Hippocampal formation (tissue), 2 donors: ENCODE measurements around the gene SULT2B1.
"Not testable (repeated sequence)": the region's sequence is repeated elsewhere in the genome, so short reads cannot be mapped to it uniquely, and the experiment has no call there.

Experiments
- DNase-seq, 2 donors: peaks; one replicate each; lab custom pipeline; 2025; lab: John Stamatoyannopoulos, UW

The SULT2B1 gene

GRCh38 chr19:48529156-48529555, 22.8 kb upstream of the SULT2B1 start:
- DNase-seq: no peak

- DNase-seq: no peak
These were observed 21.8 kb upstream of the SULT2B1 start for GRCh38 chr19:48530066-48530720.

- DNase-seq: no peak
These were observed 21.2 kb upstream of the SULT2B1 start for GRCh38 chr19:48530770-48531169.

GRCh38 chr19:48533770-48534169, 18.2 kb upstream of the SULT2B1 start:
- DNase-seq: no peak

GRCh38 chr19:48537541-48537940, 14.4 kb upstream of the SULT2B1 start:
- no peak for DNase-seq

- DNase-seq: not testable (repeated sequence)
These were observed 13.9 kb upstream of the SULT2B1 start for GRCh38 chr19:48538057-48538456.

GRCh38 chr19:48539503-48540096, 12.4 kb upstream of the SULT2B1 start:
- DNase-seq: no peak

- no peak for DNase-seq
These were observed 11.9 kb upstream of the SULT2B1 start for GRCh38 chr19:48540110-48540509.

GRCh38 chr19:48541813-48542212, 10.2 kb upstream of the SULT2B1 start:
- DNase-seq: no peak

- no peak for DNase-seq
These were observed 8.8 kb upstream of the SULT2B1 start for GRCh38 chr19:48543121-48543710.

- no peak for DNase-seq
These were observed 6.9 kb upstream of the SULT2B1 start for GRCh38 chr19:48544856-48545750.

- DNase-seq: no peak
These were observed 4.2 kb upstream of the SULT2B1 start for GRCh38 chr19:48547722-48548121.

GRCh38 chr19:48548253-48548911, 3.6 kb upstream of the SULT2B1 start:
- DNase-seq: no peak

GRCh38 chr19:48549380-48549779, 2.6 kb upstream of the SULT2B1 start:
- DNase-seq: no peak

GRCh38 chr19:48552406-48553322, 692 bp downstream of the SULT2B1 start:
- no peak for DNase-seq

- DNase-seq: no peak
These were observed 1.9 kb downstream of the SULT2B1 start for GRCh38 chr19:48553676-48554384.

GRCh38 chr19:48554385-48555091, 2.6 kb downstream of the SULT2B1 start:
- DNase-seq: no peak

- no peak for DNase-seq
These were observed 4.2 kb downstream of the SULT2B1 start for GRCh38 chr19:48556163-48556562.

- DNase-seq: no peak
These were observed 4.9 kb downstream of the SULT2B1 start for GRCh38 chr19:48556825-48557224.
